ENCODE results near the gene FAM81B. TPM values are rescaled to one million over a fixed set of nuclear protein-coding genes. Genes with fewer than 3 reads are reported as not detected.
"Not testable (repeated sequence)": the region's sequence is repeated elsewhere in the genome, so short reads cannot be mapped to it uniquely, and the experiment has no call there.

Gene FAM81B, protein sequence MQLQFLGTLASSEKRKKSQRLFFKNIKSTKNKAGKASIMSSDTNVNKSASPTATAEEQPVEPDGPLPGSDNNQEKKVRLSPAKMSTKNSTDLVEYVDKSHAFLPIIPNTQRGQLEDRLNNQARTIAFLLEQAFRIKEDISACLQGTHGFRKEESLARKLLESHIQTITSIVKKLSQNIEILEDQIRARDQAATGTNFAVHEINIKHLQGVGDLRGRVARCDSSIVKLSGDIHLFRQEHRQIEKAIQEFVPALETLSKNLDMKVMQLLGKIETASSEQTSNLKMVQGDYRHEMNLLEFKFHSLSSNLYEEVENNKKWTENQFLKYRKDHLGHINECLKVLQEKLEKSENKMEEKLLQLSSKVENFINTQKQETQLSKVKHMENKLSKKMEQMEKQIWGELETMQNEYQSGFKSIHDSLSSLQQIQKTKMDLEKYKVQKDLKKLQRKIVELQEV
- total RNA-seq: 2.9 TPM
- long read RNA-seq, partial matches to known transcripts: 6 of 7 reads
- long read RNA-seq, other reads (novel, unspliced or antisense): 1 of 7 reads

DNA sequence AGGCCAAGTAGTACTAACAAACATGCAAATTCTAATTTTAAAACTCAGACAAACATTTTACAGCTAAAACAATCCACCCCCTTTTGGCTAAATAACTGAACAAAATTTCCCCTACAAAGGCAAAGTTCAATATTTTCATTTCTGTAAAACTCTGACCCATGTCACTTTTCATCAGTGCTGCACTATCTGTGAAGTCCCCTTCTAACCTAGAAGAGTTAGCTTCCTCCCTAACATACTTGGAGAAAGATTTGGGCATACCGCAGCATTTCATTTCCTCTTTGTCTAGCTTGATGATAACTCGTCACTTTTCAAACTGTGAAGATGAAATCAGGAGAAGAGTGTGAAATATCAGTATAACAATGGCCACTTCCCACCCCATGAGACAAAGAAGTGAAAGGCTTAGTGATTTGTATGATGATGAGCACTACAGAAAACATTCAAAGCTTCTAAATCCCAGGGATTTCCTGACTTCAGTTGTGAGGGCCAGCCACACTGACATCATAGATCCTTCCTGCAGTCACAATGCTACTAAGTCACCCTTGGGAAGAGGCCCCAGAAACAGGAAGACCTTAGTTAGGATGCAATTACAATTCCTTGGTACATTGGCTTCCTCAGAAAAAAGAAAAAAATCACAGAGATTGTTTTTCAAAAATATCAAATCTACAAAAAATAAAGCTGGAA lies at the start of gene FAM81B:
Gene FAM81B, plus strand, starts transcription at position 555 of the 681 bp plus-strand sequence. Its CDS starts 24 bp downstream, at position 579.
- intact Hi-C loops (cut with micrococcal nuclease): no loop called here
- no peak for DNase-seq
- no peak for ATAC-seq

DNA sequence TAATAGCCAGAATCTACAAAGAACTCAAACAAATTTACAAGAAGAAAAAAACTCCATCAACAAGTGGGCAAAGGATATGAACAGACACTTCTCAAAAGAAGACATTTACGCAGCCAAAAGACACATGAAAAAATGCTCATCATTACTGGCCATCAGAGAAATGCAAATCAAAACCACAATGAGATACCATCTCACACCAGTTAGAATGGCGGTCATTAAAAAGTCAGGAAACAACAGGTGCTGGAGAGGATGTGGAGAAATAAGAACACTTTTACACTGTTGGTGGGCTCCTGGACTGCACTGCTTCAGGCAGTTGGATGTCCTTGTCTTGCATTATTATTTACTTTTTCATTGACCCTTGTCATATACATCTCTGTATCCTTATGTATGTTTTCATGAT lies 49.7 kb upstream of the FAM81B start:
- DNase-seq; intact Hi-C loops (cut with micrococcal nuclease); ATAC-seq: not testable (repeated sequence)

GRCh38 chr5:95347506-95348120 lies 43.6 kb upstream of the FAM81B start:
- no peak for ATAC-seq
- DNase-seq: no peak

DNA sequence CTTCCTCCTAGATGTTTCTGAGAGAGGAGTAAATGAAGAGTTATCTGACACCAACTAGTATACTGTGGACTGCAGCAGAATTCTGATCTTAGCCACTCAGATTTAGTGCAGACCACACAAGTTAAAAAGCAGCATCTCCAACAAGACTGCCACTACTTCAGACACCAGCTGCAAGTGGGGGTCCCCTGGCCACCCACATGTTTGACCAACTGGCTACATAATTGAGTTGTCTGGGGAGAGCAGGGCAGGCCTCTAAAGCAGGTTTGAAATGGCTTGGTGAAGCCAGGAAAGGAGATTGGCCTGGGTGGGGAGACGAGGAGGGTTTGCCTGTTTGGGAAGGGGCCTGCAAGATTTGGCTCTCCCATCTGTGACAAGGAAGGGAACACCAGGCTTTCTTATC lies 40.5 kb upstream of the FAM81B start:
- ATAC-seq (no peak), DNase-seq (no peak)
- intact Hi-C loops (cut with micrococcal nuclease): no loop called here

More at GRCh38 chr5:95347506-95348120, 43.6 kb upstream of the FAM81B start:
- intact Hi-C loops (cut with micrococcal nuclease): no loop called here

GRCh38 chr5:95352691-95353090 lies 38.5 kb upstream of the FAM81B start:
- intact Hi-C loops (cut with micrococcal nuclease): no loop called here

GRCh38 chr5:95358320-95358719 lies 32.8 kb upstream of the FAM81B start:
- intact Hi-C loops (cut with micrococcal nuclease): no loop called here
- DNase-seq: no peak

More at GRCh38 chr5:95352691-95353090, 38.5 kb upstream of the FAM81B start:
- ATAC-seq (no peak), DNase-seq (no peak)

GRCh38 chr5:95358848-95359247 lies 32.3 kb upstream of the FAM81B start:
- DNase-seq (no peak), ATAC-seq (no peak)
- intact Hi-C loops (cut with micrococcal nuclease): no loop called here

More at GRCh38 chr5:95358320-95358719, 32.8 kb upstream of the FAM81B start:
- ATAC-seq: no peak

- ATAC-seq; DNase-seq; intact Hi-C loops (cut with micrococcal nuclease): not testable (repeated sequence)
Measured at GRCh38 chr5:95360667-95361066, 30.5 kb upstream of the FAM81B start.

DNA sequence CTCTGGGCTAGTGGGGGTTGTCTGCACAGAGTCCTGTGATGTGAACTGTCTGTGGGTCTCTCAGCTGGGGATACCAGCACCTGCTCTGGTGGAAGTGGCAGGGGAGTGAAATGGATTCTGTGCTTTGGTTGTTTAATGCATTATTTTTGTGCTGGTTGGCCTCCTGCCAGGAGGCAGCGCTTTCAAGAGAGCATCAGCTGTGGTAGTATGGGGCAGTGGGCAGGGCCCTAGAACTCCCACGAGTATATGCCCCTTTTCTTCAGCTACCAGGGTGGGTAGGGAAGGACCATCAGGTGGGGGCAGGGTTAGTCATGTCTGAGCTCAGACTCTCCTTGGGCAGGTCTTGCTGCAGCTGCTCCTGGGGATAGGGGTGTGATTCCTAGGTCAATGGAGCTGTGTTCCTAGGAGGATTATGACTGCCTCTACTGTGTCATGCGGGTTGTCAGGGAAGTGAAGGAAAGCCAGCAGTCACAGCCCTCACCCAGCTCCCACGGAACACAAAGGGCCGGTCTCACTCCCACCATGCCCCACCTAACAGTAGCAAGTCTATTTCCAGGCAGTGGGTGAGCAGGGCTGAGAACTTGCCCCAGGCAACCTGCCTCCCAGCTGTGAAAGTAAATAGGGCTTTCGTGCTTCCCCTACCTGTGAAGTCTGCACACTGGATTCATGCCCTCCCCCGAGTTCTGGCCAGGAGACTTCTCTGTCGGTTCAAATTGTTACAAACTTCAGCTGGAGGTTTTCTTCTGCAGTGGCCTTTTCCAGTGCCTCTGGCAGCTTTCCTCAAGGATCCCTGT lies 25.7 kb upstream of the FAM81B start:
- intact Hi-C loops (cut with micrococcal nuclease): no loop called here
- DNase-seq (no peak), ATAC-seq (no peak)

DNA sequence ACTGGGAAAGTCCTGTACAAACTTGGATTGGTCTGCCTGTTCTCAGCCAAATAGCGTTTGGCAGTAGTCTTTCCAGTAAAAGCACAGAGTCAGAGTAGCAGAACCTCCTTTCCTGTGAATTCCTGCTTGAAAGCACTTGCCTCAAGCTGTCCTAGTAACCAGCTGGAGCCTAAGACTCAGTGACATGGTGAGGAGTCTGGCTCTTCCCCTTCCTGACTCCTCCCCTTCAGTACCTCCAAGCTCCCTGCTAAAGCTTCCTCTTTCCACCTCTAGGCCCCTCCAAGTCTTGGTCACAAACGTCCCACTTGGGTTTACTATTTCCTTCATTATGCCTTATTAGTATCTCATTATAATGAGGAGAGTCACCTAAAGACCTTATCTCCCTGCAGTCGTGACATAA lies 21.4 kb upstream of the FAM81B start:
- no peak for DNase-seq
- intact Hi-C loops (cut with micrococcal nuclease): no loop called here
- ATAC-seq: no peak

DNA sequence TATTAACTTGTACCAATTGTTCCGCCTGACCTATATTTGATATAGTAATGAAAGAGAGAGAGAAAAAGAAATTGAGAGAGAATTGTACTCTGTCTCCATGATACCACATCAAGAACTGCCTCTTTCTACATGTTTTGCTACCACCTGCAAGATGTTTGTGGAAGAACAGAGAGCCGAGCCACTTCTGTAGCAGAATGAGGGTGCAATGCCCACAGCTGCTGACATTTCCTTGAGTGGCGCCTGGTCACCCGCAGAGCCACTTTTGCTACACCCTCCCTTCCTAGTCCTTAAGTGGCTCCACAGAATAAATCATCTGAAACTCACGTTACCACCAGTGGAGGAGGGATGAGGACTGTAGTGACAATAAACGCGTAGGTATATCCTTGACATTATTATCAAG lies 17.1 kb upstream of the FAM81B start:
- intact Hi-C loops (cut with micrococcal nuclease): no loop called here
- no peak for DNase-seq
- ATAC-seq: no peak

DNA sequence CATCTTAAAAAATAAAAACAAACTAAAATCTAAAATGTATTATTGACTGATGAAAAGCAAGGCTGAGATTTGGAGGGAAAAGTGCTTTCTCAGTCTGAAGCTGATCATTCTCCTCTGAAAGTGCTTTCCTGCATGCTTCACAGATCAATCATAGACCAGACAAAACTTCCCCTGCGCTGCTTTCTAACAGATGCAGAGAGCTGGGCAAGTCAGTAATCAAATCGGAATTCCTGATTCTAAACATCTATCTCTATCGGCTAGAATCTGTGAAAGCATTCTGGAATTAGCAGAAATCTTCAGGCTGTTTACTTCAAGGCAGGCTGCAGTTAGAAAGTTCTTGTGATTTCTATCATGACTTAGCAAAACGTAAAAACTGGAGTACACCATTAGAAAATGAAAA lies 15.6 kb upstream of the FAM81B start:
- no peak for DNase-seq
- no peak for ATAC-seq
- intact Hi-C loops (cut with micrococcal nuclease): no loop called here

DNA sequence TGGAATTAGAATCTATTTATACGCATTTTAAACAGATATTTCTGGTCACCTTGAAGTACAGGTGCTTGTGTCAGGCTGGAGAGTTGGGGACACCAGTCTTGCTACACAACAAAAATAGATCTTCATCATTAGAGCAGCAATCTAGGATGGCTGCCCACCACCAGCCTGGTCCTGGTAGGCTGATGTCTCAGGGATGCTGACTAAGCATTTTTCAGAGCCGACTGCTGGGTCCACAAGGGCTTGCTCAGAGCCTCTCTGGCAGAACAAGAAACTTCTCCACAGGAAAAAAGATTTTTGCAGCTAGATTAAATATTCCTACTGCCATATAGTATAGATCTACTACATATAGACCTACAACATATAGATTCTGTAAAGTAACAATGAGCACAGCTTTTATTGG lies 12.0 kb upstream of the FAM81B start:
- intact Hi-C loops (cut with micrococcal nuclease): no loop called here
- ATAC-seq: no peak

GRCh38 chr5:95380103-95380628 lies 11.0 kb upstream of the FAM81B start:
- intact Hi-C loops (cut with micrococcal nuclease): no loop called here
- ATAC-seq: no peak
- no peak for DNase-seq

More for the DNA sequence above, 12.0 kb upstream of the FAM81B start:
- no peak for DNase-seq

DNA sequence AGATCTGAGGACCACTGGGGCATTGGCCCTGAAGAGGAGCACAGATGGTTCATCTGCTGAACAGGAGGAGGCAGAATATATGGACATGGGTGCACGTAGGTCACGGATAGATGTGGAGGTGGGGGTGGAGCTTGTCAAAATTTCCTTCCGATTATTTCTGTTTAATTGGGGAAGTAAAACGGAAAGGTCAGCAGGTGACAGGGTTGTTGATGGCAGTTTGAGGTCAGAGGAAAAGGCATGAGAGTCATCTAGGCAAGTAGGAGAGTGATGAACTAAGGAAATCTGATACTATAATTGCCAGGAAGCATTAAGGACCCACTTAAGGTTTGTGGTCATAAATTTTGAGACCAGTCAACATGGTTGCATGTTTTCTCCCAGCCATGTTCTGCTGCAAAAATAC lies 8.4 kb upstream of the FAM81B start:
- intact Hi-C loops (cut with micrococcal nuclease): no loop called here
- no peak for DNase-seq
- ATAC-seq: no peak

GRCh38 chr5:95384485-95385213 lies 6.5 kb upstream of the FAM81B start:
- no peak for DNase-seq
- intact Hi-C loops (cut with micrococcal nuclease): no loop called here
- no peak for ATAC-seq

- no peak for DNase-seq
- intact Hi-C loops (cut with micrococcal nuclease): no loop called here
Measured at GRCh38 chr5:95385334-95385733, 5.8 kb upstream of the FAM81B start.

DNA sequence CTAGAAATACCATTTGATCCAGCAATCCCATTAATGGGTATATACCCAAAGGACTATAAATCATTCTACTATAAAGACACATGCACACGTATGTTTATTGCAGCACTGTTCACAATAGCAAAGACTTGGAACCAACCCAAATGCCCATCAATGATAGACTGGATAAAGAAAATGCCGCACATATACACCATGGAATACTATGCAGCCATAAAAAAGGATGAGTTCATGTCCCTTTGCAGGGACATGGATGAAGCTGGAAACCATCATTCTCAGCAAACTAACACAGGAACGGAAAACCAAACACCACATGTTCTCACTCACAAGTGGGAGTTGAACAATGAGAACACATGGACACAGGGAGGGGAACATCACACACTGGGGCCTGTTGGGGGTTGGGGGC lies 799 bp downstream of the FAM81B start:
- intact Hi-C loops (cut with micrococcal nuclease); DNase-seq; ATAC-seq: not testable (repeated sequence)

More at GRCh38 chr5:95385334-95385733, 5.8 kb upstream of the FAM81B start:
- ATAC-seq: no peak

All from left ventricle myocardium superior (tissue), 1 donor.